ENCODE results near the gene GPR17. TPM values are rescaled to one million over a fixed set of nuclear protein-coding genes. Genes with fewer than 3 reads are reported as not detected.

The GPR17 gene
- total RNA-seq, 1 experiment from 2014 or later = 0.35 TPM

GRCh38 chr2:127614246-127614645 lies 31.7 kb upstream of the GPR17 start:
- Histone ChIP-seq H2AFZ (ENCODE audit: low read length) (no peak overlapping the region), H3K23ac (ENCODE audit: insufficient read length, low read depth, low read length) (no peak overlapping the region), H3T11ph (ENCODE audit: low read length) (no peak overlapping the region), H3K9ac (ENCODE audit: extremely low read depth, insufficient read length, low read length) (no peak overlapping the region), H4K20me1 (ENCODE audit: control insufficient read depth, insufficient read depth, insufficient read length) (no peaks in the 10 kb centered on the region), H3K79me1 (ENCODE audit: insufficient read depth, low read depth, low read length, poor library complexity, severe bottlenecking) (no peaks in the 10 kb centered on the region), H4K91ac (ENCODE audit: insufficient read length, low read depth, low read length) (no peak overlapping the region), H2BK12ac (ENCODE audit: insufficient read length, low read depth, low read length) (no peak overlapping the region), H2BK5ac (ENCODE audit: insufficient read length, low read length) (no peak overlapping the region), H2AK5ac (ENCODE audit: insufficient read length, low read length) (no peak overlapping the region), H2BK20ac (ENCODE audit: low read depth, low read length, poor library complexity, severe bottlenecking) (no peak overlapping the region), H3K23me2 (ENCODE audit: insufficient read length, low read depth, low read length, poor library complexity, severe bottlenecking) (no peaks in the 10 kb centered on the region), H3K56ac (ENCODE audit: insufficient read length, low read depth, low read length) (no peak overlapping the region), H3K79me2 (ENCODE audit: insufficient read depth, low read length) (no peaks in the 10 kb centered on the region), H4K8ac (replicated peaks; ENCODE audit: insufficient read length, low read depth, low read length) (no peak overlapping the region), H3K18ac (ENCODE audit: insufficient read length, low read depth, low read length) (no peak overlapping the region), H3K27ac (ENCODE audit: insufficient read length, low read depth, low read length) (no peak overlapping the region), H4K5ac (ENCODE audit: insufficient read length, low read depth, low read length) (no peak overlapping the region), H2BK15ac (ENCODE audit: low read depth, low read length) (no peak overlapping the region), H3K4me2 (ENCODE audit: insufficient read depth, insufficient read length, low read length) (no peak overlapping the region), H3K4me1 (ENCODE audit: insufficient read depth, low read length) (no peaks in the 10 kb centered on the region), H3K9me3 (ENCODE audit: control insufficient read depth, low read depth, low read length) (peaks cover 5% of the 10 kb centered on the region), H3K4ac (ENCODE audit: low read depth, low read length) (no peak overlapping the region), H3K14ac (ENCODE audit: insufficient read depth, low read length) (no peak overlapping the region), H3K27me3 (ENCODE audit: insufficient read depth, low read length) (no peaks in the 10 kb centered on the region), H2BK120ac (ENCODE audit: low read depth, low read length, poor library complexity, severe bottlenecking) (no peak overlapping the region)
- Mint-ChIP-seq H3K4me1 (no peaks in the 10 kb centered on the region), H3K27ac (no peak overlapping the region), H3K36me3 (ENCODE audit: insufficient read depth in 1 of 3, low read depth in 3 of 3) (no peaks in the 10 kb centered on the region; a peak in 1 of 7 replicates), H3K4me3 (no peak overlapping the region), H3K9me3 (peaks cover 6 to 10% of the 10 kb centered on the region in 2 experiments; a peak in 4 of 5 replicates), H3K27me3 (ENCODE audit: low read depth) (peaks cover 9% of the 10 kb centered on the region)
- no CpG with 5 or more reads among the region's 2 CpGs for WGBS (ENCODE audit: extremely low coverage, insufficient read length, low lambda C conversion rate)
- DNase-seq = no peak
- no peak for TF ChIP-seq CTCF (conservative IDR thresholded peaks at IDR 0.05)

Data from H9 (cell line).